GM21360 (cell line): ENCODE measurements around the gene ARAP1.

Experiments
- ATAC-seq: cut with Tn5 transposase; IDR thresholded peaks from one replicate; pipeline ENCODE4 v1.9.1; 2021; ENCODE audit warnings: mild to moderate bottlenecking, moderate library complexity; ENCODE audit not compliant: unreplicated experiment

ARAP1 gene

GRCh38 chr11:72668629-72669347 lies 83.4 kb downstream of the ARAP1 start:
- ATAC-seq = peak; percentile 73

DNA sequence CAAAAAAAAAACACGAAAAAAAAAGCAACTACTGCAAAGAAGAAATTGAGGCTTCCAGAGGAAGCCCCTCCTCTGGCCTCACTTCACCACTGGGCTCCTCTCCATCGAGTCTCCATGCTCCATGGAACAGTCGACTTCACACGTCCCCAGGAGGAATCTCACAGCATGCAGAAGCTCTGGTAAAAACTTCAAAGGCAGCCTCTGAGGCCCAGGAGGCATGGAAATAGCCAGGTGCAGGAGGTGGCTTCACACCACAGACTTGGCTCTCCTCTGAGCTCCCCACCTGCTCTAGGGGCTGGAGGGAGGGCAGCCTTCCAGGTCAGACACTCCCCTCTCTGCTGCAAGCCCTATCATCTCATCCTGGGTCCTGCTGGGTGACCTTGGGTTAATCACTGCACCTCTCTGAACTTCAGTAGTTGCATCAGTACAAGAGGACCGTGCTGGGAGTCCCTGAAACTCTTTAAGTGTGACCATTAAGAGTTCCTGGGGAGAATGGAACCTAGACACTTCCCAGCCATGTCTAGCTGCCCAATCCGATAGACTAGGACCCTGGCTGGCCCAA lies 86.2 kb downstream of the ARAP1 start:
- no peak for ATAC-seq

- ATAC-seq = no peak
Measured at GRCh38 chr11:72662036-72662435, 90.2 kb downstream of the ARAP1 start.

GRCh38 chr11:72661486-72661885 lies 90.7 kb downstream of the ARAP1 start:
- no peak for ATAC-seq

- ATAC-seq = no peak
Measured at GRCh38 chr11:72658989-72659640, 93.1 kb downstream of the ARAP1 start.

- ATAC-seq = no peak
Measured at GRCh38 chr11:72657411-72658100, 94.7 kb downstream of the ARAP1 start.

- no peak for ATAC-seq
Measured at GRCh38 chr11:72655896-72656464, 96.2 kb downstream of the ARAP1 start.

DNA sequence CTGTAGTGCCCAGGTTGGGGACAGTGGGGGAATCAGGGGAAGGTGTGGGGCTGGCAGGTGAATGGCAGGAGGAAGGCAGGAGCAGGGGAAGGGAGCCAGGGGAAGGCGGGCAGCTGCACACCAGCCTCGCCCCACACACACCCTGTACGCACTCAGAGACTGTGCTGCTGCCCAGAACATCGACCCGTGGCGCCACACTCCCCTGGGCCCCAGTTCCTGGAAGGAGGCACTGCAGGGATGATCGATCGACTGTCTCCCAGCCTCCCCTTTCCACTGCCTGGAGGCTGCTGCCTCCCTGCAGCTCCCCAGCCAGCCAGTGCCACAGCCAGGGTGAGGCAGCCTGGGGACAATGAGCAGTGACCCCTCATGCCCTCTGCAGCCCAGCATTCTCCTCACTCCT lies 97.2 kb downstream of the ARAP1 start:
- no peak for ATAC-seq

DNA sequence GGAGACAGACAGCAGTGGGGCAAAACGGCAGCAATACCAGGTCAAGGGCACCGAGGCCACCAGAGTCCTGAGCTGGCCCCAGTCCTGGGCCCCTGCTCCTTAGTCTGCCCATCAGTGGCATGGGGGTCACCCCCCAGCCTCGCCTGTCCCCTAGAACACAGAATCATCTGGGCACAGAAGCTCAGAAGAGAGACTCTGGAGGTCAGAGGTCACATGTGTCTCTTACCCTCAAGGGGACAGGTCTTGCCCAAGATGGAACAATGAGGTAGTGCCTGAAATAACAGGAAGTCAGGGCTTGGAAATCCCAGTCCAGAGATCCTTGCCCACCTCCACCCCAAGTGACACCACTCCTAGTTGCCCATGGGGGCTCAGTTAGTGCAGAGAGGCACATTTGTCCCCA lies 98.6 kb downstream of the ARAP1 start:
- no peak for ATAC-seq

- no peak for ATAC-seq
Measured at GRCh38 chr11:72652873-72653630, 99.2 kb downstream of the ARAP1 start.

DNA sequence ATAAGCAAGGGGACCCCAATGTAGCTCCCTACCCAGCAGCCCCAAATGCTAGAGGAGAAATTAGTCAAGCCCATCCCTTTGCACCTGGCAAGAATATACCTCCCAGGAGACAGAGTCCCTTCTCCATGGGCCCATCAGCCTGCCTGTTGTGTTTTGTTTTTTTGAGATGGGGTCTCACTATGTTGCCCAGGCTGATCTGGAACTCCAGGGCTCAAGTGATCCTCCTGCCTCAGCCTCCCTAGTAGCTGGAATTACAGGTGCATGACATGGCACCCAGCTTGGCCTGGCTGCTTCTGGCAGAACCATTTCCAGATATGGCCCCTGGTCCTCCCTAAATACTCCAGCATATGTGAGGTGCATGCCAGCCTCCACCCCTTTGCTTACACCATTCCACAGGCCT lies 100.1 kb downstream of the ARAP1 start:
- no peak for ATAC-seq

DNA sequence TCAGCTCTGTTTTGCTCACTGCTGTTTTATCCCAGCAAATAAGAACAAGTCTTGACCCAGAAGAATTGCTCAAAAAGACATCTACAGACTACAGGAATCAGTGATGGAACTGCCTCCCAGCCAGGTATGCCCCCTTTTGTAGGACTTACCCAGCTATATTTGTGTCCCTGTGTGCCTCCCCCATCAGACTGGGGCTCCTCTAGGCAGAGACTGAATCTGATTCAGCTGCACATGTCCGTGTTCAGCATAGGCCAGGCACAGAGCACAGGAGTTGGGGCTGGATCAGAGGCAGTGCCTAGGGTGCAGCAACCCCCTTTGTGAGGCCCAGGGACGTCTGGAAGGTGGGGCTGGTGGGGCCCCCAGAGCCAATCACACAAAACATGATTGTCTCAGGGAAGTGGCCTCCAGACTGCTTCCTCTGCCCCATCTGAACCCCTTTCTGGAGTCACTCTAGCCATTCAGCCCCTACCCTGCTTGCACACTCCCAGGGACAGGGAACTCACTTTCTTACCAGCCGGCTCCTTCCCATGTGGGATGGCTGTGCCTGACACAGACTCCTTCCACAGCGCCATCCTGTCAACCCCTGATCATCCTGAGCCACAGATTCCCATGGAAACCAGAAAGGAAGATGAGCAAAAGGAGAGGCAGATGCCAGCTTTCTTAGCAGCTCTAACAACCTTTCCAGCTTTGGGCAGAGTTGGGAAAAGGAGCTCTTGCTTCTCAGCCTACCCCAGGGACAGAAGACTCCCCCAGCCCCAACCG lies 102.8 kb downstream of the ARAP1 start:
- ATAC-seq = no peak

GRCh38 chr11:72648384-72649136 lies 103.6 kb downstream of the ARAP1 start:
- ATAC-seq = no peak

GRCh38 chr11:72647882-72648281 lies 104.3 kb downstream of the ARAP1 start:
- ATAC-seq = no peak

DNA sequence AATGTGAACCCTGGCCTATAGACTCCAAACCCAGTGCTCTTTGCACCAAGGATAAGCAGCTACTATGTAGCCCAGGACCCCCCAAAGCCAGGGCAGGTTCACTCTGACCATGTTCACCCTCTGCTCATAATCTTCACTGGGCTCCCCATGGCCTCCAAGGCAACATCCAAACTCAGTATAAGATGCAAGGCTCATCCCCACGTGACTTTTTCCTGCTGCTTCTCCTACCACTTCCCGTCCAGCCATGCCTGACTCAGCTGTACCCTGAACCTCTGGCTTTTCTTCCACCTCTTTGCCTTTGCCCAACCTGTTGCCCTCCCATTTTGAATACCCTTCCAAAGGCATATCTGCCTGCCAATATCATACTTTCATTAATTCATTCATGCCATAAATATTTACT lies 105.7 kb downstream of the ARAP1 start:
- ATAC-seq = no peak

GRCh38 chr11:72646024-72646423 lies 106.2 kb downstream of the ARAP1 start:
- no peak for ATAC-seq

DNA sequence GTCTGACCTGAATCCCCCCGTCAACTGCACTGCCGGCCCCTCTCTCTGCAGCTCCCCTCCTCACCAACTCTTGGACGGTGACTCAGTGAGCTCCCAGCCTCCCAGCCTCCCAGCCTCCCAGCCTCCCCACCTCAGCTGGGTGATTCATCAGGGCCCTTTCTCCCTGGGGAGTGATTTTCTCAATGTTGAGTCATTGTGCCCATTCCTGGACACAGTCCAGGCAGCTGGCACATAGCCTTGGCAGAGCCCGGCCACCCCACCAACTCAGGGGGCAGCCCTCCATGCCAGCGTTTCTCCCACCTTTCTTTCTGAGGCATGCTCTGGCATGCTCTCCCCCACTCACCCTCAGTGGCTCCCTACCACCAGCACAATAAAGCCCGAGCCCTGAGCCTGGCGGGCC lies 108.7 kb downstream of the ARAP1 start:
- ATAC-seq = no peak

- no peak for ATAC-seq
Measured at GRCh38 chr11:72642884-72643522, 109.2 kb downstream of the ARAP1 start.
